Measurements from ENCODE around the gene BNIPL. TPM values are rescaled to one million over a fixed set of nuclear protein-coding genes. Genes with fewer than 3 reads are reported as not detected.

BNIPL gene
- total and polyA plus RNA-seq, 2 of the 13 experiments (the other 11 are each of a cell fraction or from before 2014, with no cell fraction given), result 0.40 to 1.1 TPM

DNA sequence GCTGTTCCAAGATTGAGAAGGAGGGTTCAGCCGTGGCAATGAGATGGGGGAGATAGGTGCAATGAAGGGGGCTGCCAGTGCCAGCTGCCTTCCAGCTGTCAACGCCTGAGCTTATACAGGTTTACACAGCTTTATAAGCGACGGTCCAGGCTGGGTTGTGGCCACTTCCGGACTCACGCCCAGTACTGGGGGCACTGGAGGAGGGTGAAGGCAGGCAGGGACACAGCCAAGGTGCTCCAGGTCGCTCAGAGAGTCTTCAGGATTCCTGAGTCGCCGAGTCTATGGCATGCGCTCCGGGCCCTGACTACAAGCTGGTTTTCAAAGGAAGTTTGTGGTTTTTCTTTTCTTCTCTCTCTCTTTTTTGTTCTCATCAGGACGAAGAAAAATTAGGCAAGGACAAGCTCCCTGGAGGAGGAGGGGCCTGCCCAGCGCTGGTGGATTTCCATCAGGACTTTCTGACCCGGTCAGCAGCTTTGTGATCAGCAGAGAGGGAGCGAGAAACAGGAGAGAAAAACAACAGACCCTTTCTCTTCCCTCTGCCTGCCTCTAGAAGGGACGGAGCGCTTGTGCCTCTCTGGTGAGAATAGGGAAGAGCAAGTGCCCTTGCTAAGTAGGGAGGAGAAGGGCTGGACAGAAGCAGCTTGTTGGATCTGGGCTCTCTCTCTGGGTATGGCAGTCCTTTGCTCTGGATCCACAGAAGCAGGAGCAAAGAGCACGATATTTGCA lies 29.9 kb upstream of the BNIPL start, which contains the start of gene MINDY1 (continued):
- 0 out of 2 replicates have a peak, but pooled peaks have one; percentile 45 for TF ChIP-seq ZFP90 (CRISPR knock-in tag; IDR thresholded peaks at IDR 0.05; ENCODE audit: borderline replicate concordance)
- TF ChIP-seq ZNF354B (CRISPR knock-in tag; IDR thresholded peaks at IDR 0.05), result no peak
- no peak for TF ChIP-seq ZBTB7A (CRISPR knock-in tag; IDR thresholded peaks at IDR 0.05)
- no peak for TF ChIP-seq ZNF850 (CRISPR knock-in tag; conservative IDR thresholded peaks at IDR 0.05)
- no peak; the same call in 1 of the 2 replicates for TF ChIP-seq KDM5A (IDR thresholded peaks at IDR 0.05; ENCODE audit: borderline replicate concordance, low read length)
- TF ChIP-seq ZNF446 (CRISPR knock-in tag; IDR thresholded peaks at IDR 0.05), result no peak
- no peak for TF ChIP-seq MXD4 (CRISPR knock-in tag; IDR thresholded peaks at IDR 0.05)
- TF ChIP-seq ZNF331 (CRISPR knock-in tag; IDR thresholded peaks at IDR 0.05), result peak; percentile 57; the same call in 1 of the 2 replicates
- TF ChIP-seq, protein P1, sequence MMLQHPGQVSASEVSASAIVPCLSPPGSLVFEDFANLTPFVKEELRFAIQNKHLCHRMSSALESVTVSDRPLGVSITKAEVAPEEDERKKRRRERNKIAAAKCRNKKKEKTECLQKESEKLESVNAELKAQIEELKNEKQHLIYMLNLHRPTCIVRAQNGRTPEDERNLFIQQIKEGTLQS (CRISPR knock-in tag; IDR thresholded peaks at IDR 0.05), result no peak
- TF ChIP-seq JARID2 (CRISPR knock-in tag; IDR thresholded peaks at IDR 0.05; ENCODE audit: insufficient replicate concordance), result peak; percentile 53
- no peak for TF ChIP-seq ISL2 (CRISPR knock-in tag; IDR thresholded peaks at IDR 0.05)
- TF ChIP-seq ZNF33A (CRISPR knock-in tag; IDR thresholded peaks at IDR 0.05; ENCODE audit: borderline replicate concordance), result no peak
- TF ChIP-seq EHMT2 (IDR thresholded peaks at IDR 0.05; ENCODE audit: borderline replicate concordance, low read depth, low read length), result no peak
- TF ChIP-seq, protein P2, sequence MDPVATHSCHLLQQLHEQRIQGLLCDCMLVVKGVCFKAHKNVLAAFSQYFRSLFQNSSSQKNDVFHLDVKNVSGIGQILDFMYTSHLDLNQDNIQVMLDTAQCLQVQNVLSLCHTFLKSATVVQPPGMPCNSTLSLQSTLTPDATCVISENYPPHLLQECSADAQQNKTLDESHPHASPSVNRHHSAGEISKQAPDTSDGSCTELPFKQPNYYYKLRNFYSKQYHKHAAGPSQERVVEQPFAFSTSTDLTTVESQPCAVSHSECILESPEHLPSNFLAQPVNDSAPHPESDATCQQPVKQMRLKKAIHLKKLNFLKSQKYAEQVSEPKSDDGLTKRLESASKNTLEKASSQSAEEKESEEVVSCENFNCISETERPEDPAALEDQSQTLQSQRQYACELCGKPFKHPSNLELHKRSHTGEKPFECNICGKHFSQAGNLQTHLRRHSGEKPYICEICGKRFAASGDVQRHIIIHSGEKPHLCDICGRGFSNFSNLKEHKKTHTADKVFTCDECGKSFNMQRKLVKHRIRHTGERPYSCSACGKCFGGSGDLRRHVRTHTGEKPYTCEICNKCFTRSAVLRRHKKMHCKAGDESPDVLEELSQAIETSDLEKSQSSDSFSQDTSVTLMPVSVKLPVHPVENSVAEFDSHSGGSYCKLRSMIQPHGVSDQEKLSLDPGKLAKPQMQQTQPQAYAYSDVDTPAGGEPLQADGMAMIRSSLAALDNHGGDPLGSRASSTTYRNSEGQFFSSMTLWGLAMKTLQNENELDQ (CRISPR knock-in tag; IDR thresholded peaks at IDR 0.05; ENCODE audit: borderline replicate concordance), result no peak
- no peak; the same call in 1 of the 2 replicates for TF ChIP-seq ZSCAN12 (CRISPR knock-in tag; IDR thresholded peaks at IDR 0.05)
- no peak for TF ChIP-seq JDP2 (CRISPR knock-in tag; IDR thresholded peaks at IDR 0.05; ENCODE audit: borderline replicate concordance)
- TF ChIP-seq, protein P3, sequence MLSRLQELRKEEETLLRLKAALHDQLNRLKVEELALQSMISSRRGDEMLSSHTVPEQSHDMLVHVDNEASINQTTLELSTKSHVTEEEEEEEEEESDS (CRISPR knock-in tag; IDR thresholded peaks at IDR 0.05; ENCODE audit: borderline replicate concordance), result no peak
- TF ChIP-seq ZNF691 (CRISPR knock-in tag; IDR thresholded peaks at IDR 0.05; ENCODE audit: borderline replicate concordance, low read depth), result no peak; the same call in 1 of the 2 replicates
- TF ChIP-seq ZNF101 (CRISPR knock-in tag; IDR thresholded peaks at IDR 0.05; ENCODE audit: borderline replicate concordance, low read depth), result no peak
- TF ChIP-seq REPIN1 (CRISPR knock-in tag; IDR thresholded peaks at IDR 0.05; ENCODE audit: borderline replicate concordance, low read depth), result no peak
- no peak for TF ChIP-seq NFE2L2 (IDR thresholded peaks at IDR 0.05; ENCODE audit: low read length)
- no peak for TF ChIP-seq ZMYM4 (CRISPR knock-in tag; IDR thresholded peaks at IDR 0.05)
- no peak for TF ChIP-seq ELF4 (CRISPR knock-in tag; IDR thresholded peaks at IDR 0.05; ENCODE audit: borderline replicate concordance)
- no peak for TF ChIP-seq MATR3 (CRISPR knock-in tag; IDR thresholded peaks at IDR 0.05)
- no peak for TF ChIP-seq HOXD1 (CRISPR knock-in tag; IDR thresholded peaks at IDR 0.05)
- no peak for TF ChIP-seq ZFP62 (CRISPR knock-in tag; IDR thresholded peaks at IDR 0.05)
- peak; percentile 48; the same call in 1 of the 2 replicates for TF ChIP-seq KMT2B (CRISPR knock-in tag; IDR thresholded peaks at IDR 0.05)
- TF ChIP-seq ZNF343 (CRISPR knock-in tag; IDR thresholded peaks at IDR 0.05), result no peak
- TF ChIP-seq ZNF672 (CRISPR knock-in tag; IDR thresholded peaks at IDR 0.05), result no peak
